Parathyroid adenoma (tissue), 2 donors: Measurements from ENCODE around the gene ATRN.

Experiments
- H2AFZ ChIP-seq: fragments of 300-600 bp; sonication (generic); one replicate; pipeline ENCODE4 v1.7.0; 2017; ENCODE audit warnings: antibody characterized with exemption, mild to moderate bottlenecking
- H3K27ac ChIP-seq: fragments of 300-600 bp; sonication (generic); one replicate; pipeline ENCODE4 v1.7.0; 2017
- H3K27me3 ChIP-seq: fragments of 300-600 bp; sonication (generic); one replicate; pipeline ENCODE4 v1.7.0; 2017; ENCODE audit warnings: low read length; ENCODE audit not compliant: control insufficient read depth, insufficient read depth
- H3K36me3 ChIP-seq: fragments of 300-600 bp; sonication (generic); one replicate; pipeline ENCODE4 v1.7.0; 2017; ENCODE audit warnings: low read length; ENCODE audit not compliant: control insufficient read depth, insufficient read depth
- H3K4me1 ChIP-seq: fragments of 300-600 bp; sonication (generic); one replicate; pipeline ENCODE4 v1.7.0; 2017; ENCODE audit warnings: control low read depth
- H3K4me2 ChIP-seq: fragments of 300-600 bp; sonication (generic); one replicate; pipeline ENCODE4 v1.7.0; 2017; ENCODE audit warnings: low read length
- H3K4me3 ChIP-seq: fragments of 300-600 bp; sonication (generic); one replicate; pipeline ENCODE4 v1.7.0; 2017; ENCODE audit warnings: low read depth, low read length
- H3K79me2 ChIP-seq: fragments of 300-600 bp; sonication (generic); one replicate; pipeline ENCODE4 v1.7.0; 2017; ENCODE audit warnings: control low read depth
- H3K9ac ChIP-seq: fragments of 300-600 bp; sonication (generic); one replicate; pipeline ENCODE4 v1.7.0; 2017; ENCODE audit warnings: mild to moderate bottlenecking
- H3K9me3 ChIP-seq: fragments of 300-600 bp; sonication (generic); one replicate; pipeline ENCODE4 v1.7.0; 2017; ENCODE audit warnings: low read length; ENCODE audit not compliant: control insufficient read depth
- CTCF ChIP-seq: fragments of 300-600 bp; sonication (generic); IDR thresholded peaks from one replicate; pipeline ENCODE4 v1.7.0; 2017; ENCODE audit warnings: antibody characterized with exemption, mild to moderate bottlenecking
- donor health status: primary hyperparathyroidism.

The ATRN gene

GRCh38 chr20:3446779-3447178 lies 24.0 kb upstream of the ATRN start:
- Histone ChIP-seq H3K9me3 (no peaks in the 10 kb centered on the region), H3K27ac (no peak overlapping the region), H3K27me3 (no peaks in the 10 kb centered on the region), H3K4me2 (no peak overlapping the region), H2AFZ (no peak overlapping the region), H3K36me3 (no peaks in the 10 kb centered on the region), H3K9ac (no peak overlapping the region), H3K4me1 (no peaks in the 10 kb centered on the region), H3K79me2 (no peaks in the 10 kb centered on the region), H3K4me3 (no peak overlapping the region)
- no peak for TF ChIP-seq CTCF

- Histone ChIP-seq H3K4me1 (no peaks in the 10 kb centered on the region), H3K27ac (no peak overlapping the region), H3K79me2 (no peaks in the 10 kb centered on the region), H3K4me3 (no peak overlapping the region), H2AFZ (no peak overlapping the region), H3K9ac (no peak overlapping the region), H3K36me3 (no peaks in the 10 kb centered on the region), H3K4me2 (no peak overlapping the region), H3K27me3 (no peaks in the 10 kb centered on the region), H3K9me3 (no peaks in the 10 kb centered on the region)
- no peak for TF ChIP-seq CTCF
Measured at GRCh38 chr20:3447321-3447720, 23.5 kb upstream of the ATRN start.

- Histone ChIP-seq H3K79me2 (no peaks in the 10 kb centered on the region), H3K27ac (no peak overlapping the region), H3K4me2 (no peak overlapping the region), H2AFZ (no peak overlapping the region), H3K36me3 (no peaks in the 10 kb centered on the region), H3K27me3 (no peaks in the 10 kb centered on the region), H3K9me3 (no peaks in the 10 kb centered on the region), H3K4me3 (no peak overlapping the region), H3K9ac (no peak overlapping the region), H3K4me1 (no peaks in the 10 kb centered on the region)
- no peak for TF ChIP-seq CTCF
Measured at GRCh38 chr20:3449319-3449718, 21.5 kb upstream of the ATRN start.

- H3K27me3 ChIP-seq: no peaks in the 10 kb centered on the region
- H3K4me2 ChIP-seq: no peak overlapping the region
- H2AFZ ChIP-seq: no peak overlapping the region
- H3K9me3 ChIP-seq: no peaks in the 10 kb centered on the region
- no peak for TF ChIP-seq CTCF
- no peaks in the 10 kb centered on the region for H3K79me2 ChIP-seq
- H3K4me3 ChIP-seq: no peak overlapping the region
- no peak overlapping the region for H3K27ac ChIP-seq
- no peak overlapping the region for H3K9ac ChIP-seq
- no peaks in the 10 kb centered on the region for H3K36me3 ChIP-seq
- no peaks in the 10 kb centered on the region for H3K4me1 ChIP-seq
Measured at GRCh38 chr20:3452136-3452535, 18.7 kb upstream of the ATRN start.

- H3K36me3 ChIP-seq: no peaks in the 10 kb centered on the region
- H3K9me3 ChIP-seq: no peaks in the 10 kb centered on the region
- no peaks in the 10 kb centered on the region for H3K27me3 ChIP-seq
- H3K27ac ChIP-seq: no peak overlapping the region
- H3K4me3 ChIP-seq: no peak overlapping the region
- H2AFZ ChIP-seq: no peak overlapping the region
- no peak for TF ChIP-seq CTCF
- H3K4me2 ChIP-seq: no peak overlapping the region
- no peak overlapping the region for H3K9ac ChIP-seq
- H3K79me2 ChIP-seq: no peaks in the 10 kb centered on the region
- H3K4me1 ChIP-seq: no peaks in the 10 kb centered on the region
Measured at GRCh38 chr20:3452690-3453089, 18.1 kb upstream of the ATRN start.
